ENCODE data around the gene NKD1. TPM values are rescaled to one million over a fixed set of nuclear protein-coding genes. Genes with fewer than 3 reads are reported as not detected.

The NKD1 gene
- total RNA-seq, 4 donors from 2014 or later = 1.8 to 9.1 (median 2.6) TPM

GRCh38 chr16:50653633-50654519, 105.7 kb downstream of the NKD1 start:
- Histone ChIP-seq H3K27me3 (no peaks in the 10 kb centered on the region), H3K27ac (no peak overlapping the region), H3K36me3 (no peaks in the 10 kb centered on the region), H3K4me3 (no peak overlapping the region), H3K9me3 (no peaks in the 10 kb centered on the region), H3K4me1 (no peaks in the 10 kb centered on the region)
- WGBS = 89% methylated on average over 10 of the region's 11 CpGs
- TF ChIP-seq POLR2AphosphoS5 (IDR thresholded peaks at IDR 0.05) = no peak
- no peak for TF ChIP-seq POLR2A (IDR thresholded peaks at IDR 0.05)
- no peak for TF ChIP-seq EP300 (IDR thresholded peaks at IDR 0.05)
- TF ChIP-seq, protein P1, sequence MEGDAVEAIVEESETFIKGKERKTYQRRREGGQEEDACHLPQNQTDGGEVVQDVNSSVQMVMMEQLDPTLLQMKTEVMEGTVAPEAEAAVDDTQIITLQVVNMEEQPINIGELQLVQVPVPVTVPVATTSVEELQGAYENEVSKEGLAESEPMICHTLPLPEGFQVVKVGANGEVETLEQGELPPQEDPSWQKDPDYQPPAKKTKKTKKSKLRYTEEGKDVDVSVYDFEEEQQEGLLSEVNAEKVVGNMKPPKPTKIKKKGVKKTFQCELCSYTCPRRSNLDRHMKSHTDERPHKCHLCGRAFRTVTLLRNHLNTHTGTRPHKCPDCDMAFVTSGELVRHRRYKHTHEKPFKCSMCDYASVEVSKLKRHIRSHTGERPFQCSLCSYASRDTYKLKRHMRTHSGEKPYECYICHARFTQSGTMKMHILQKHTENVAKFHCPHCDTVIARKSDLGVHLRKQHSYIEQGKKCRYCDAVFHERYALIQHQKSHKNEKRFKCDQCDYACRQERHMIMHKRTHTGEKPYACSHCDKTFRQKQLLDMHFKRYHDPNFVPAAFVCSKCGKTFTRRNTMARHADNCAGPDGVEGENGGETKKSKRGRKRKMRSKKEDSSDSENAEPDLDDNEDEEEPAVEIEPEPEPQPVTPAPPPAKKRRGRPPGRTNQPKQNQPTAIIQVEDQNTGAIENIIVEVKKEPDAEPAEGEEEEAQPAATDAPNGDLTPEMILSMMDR (IDR thresholded peaks at IDR 0.05) = no peak
- no peak for DNase-seq (ENCODE audit: low spot score in 2 of 2)

- no peak overlapping the region for H3K4me3 ChIP-seq
- TF ChIP-seq EP300 (IDR thresholded peaks at IDR 0.05) = no peak
- H3K4me1 ChIP-seq = no peaks in the 10 kb centered on the region
- 97% methylated on average over 3 of the region's 3 CpGs for WGBS
- H3K27ac ChIP-seq = no peak overlapping the region
- no peak for DNase-seq (ENCODE audit: low spot score in 2 of 2)
- no peaks in the 10 kb centered on the region for H3K9me3 ChIP-seq
- no peaks in the 10 kb centered on the region for H3K27me3 ChIP-seq
- no peaks in the 10 kb centered on the region for H3K36me3 ChIP-seq
These were observed 107.4 kb downstream of the NKD1 start for GRCh38 chr16:50655558-50656055.

DNA sequence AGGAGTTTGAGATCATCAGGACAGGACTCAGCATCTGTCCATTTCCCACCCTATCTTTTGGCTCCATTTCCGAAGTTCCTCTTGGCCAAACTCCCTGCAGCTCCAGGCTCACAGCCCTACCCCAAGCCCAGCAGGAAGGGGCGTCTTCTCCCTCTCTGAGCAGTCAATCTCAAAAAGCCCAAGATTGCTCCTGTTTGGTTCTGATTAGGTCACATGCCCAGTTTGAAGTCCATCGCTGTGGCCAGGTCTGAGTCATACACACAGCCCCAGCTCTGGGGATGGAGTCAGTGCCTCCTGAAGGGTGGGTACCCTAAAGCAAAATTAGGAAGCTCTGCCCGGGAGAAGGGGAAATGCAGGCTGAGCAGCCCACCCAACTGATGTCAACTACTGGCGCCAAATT, 109.0 kb downstream of the NKD1 start:
- Histone ChIP-seq H3K4me1 (no peaks in the 10 kb centered on the region), H3K9me3 (no peaks in the 10 kb centered on the region), H3K36me3 (no peaks in the 10 kb centered on the region), H3K4me3 (no peak overlapping the region), H3K27me3 (no peaks in the 10 kb centered on the region), H3K27ac (no peak overlapping the region)
- 64% methylated on average over 4 of the region's 5 CpGs for WGBS
- no peak for DNase-seq (ENCODE audit: low spot score in 2 of 2)
- TF ChIP-seq POLR2AphosphoS5 (IDR thresholded peaks at IDR 0.05) (no peak), POLR2A (IDR thresholded peaks at IDR 0.05) (no peak), EP300 (IDR thresholded peaks at IDR 0.05) (no peak)
- TF ChIP-seq, protein P1 (IDR thresholded peaks at IDR 0.05) = no peak

DNA sequence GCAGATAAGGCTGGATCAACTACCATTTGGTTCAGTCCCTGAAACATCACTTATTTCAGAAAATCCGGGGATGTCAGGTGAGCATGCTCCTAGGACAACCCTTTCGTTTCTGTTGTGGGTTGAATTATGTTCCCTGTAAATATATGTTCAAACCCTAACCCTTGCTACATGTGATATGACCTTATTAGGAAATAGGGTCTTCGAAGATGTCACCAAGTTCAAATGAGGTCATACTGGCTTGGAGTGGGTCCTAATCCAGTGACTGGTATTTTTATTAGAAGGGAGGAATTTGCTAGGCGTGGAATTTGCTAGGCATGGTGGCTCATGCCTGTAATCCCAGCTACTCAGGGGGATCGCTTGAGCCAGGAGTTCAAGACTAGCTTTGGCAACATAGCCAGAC, 111.6 kb downstream of the NKD1 start:
- no peak overlapping the region for H3K27ac ChIP-seq
- no peaks in the 10 kb centered on the region for H3K27me3 ChIP-seq
- H3K4me1 ChIP-seq = peaks cover 2% of the 10 kb centered on the region
- no peak overlapping the region for H3K4me3 ChIP-seq
- 83% methylated on average over 5 of the region's 5 CpGs for WGBS
- no peaks in the 10 kb centered on the region for H3K9me3 ChIP-seq
- no peak for DNase-seq (ENCODE audit: low spot score in 2 of 2)
- TF ChIP-seq, protein P1 (IDR thresholded peaks at IDR 0.05) = no peak
- TF ChIP-seq POLR2A (IDR thresholded peaks at IDR 0.05) = no peak
- TF ChIP-seq EP300 (IDR thresholded peaks at IDR 0.05) = no peak
- TF ChIP-seq POLR2AphosphoS5 (IDR thresholded peaks at IDR 0.05) = no peak
- H3K36me3 ChIP-seq = no peaks in the 10 kb centered on the region

GRCh38 chr16:50662306-50662940, 114.2 kb downstream of the NKD1 start:
- WGBS = 88% methylated on average over 10 of the region's 10 CpGs

DNA sequence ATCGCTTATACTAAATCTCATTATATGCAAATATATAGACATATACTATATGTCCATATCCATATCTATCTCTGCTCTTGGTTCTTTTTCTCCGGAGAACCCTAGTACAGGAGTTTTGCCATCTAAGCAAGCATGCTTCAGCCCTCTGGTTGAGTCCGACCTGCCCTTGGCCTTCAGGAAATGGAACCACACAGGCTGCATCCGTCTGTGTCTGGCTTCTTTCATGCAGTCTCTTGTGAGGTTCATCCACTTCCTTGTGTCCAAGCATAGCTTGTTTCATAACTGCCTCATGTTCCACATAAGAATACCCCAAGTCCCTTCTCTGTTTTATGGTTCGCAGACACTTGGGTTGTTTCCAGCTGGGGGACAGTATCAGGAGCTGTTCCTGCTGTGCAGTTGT, 116.1 kb downstream of the NKD1 start:
- 95% methylated on average over 5 of the region's 5 CpGs for WGBS
- no peak for DNase-seq (ENCODE audit: low spot score in 2 of 2)

More at GRCh38 chr16:50662306-50662940, 114.2 kb downstream of the NKD1 start:
- Histone ChIP-seq H3K36me3 (no peaks in the 10 kb centered on the region), H3K4me3 (no peak overlapping the region), H3K27ac (no peak overlapping the region), H3K27me3 (no peaks in the 10 kb centered on the region), H3K9me3 (no peaks in the 10 kb centered on the region), H3K4me1 (peaks cover 9% of the 10 kb centered on the region)
- TF ChIP-seq POLR2AphosphoS5 (IDR thresholded peaks at IDR 0.05) (no peak), EP300 (IDR thresholded peaks at IDR 0.05) (no peak)
- DNase-seq (ENCODE audit: low spot score in 2 of 2) = no peak

More for the DNA sequence above, 116.1 kb downstream of the NKD1 start:
- no peak overlapping the region for H3K4me3 ChIP-seq
- no peaks in the 10 kb centered on the region for H3K9me3 ChIP-seq
- H3K27ac ChIP-seq = no peak overlapping the region
- no peaks in the 10 kb centered on the region for H3K36me3 ChIP-seq
- TF ChIP-seq POLR2AphosphoS5 (IDR thresholded peaks at IDR 0.05) (no peak), POLR2A (IDR thresholded peaks at IDR 0.05) (no peak), EP300 (IDR thresholded peaks at IDR 0.05) (no peak)
- TF ChIP-seq, protein P1 (IDR thresholded peaks at IDR 0.05) = no peak
- peaks cover 25% of the 10 kb centered on the region for H3K4me1 ChIP-seq
- H3K27me3 ChIP-seq = no peaks in the 10 kb centered on the region
